CD14-positive monocyte (primary cell): ENCODE measurements around the gene FBL. TPM values are rescaled to one million over a fixed set of nuclear protein-coding genes. Genes with fewer than 3 reads are reported as not detected.

Experiments
- DNase-seq, 3 donors: peaks; one replicate each; pipeline ENCODE4 v3.0.0-alpha.2; 2011 to 2022
- H2AFZ ChIP-seq: 2 replicates; pipeline ENCODE4 v1.6.0; 2012; ENCODE audit warnings: mild to moderate bottlenecking, low read depth, low read length, inconsistent platforms; ENCODE audit not compliant: insufficient read depth, poor library complexity, severe bottlenecking
- H3K27ac ChIP-seq, 2 donors: 1 replicate in 1 of 2; 2 replicates in 1 of 2; pipeline ENCODE4 v1.5.1; 2012 to 2013; ENCODE audit warnings: low read length in 2 of 2, control low read depth in 1 of 2, inconsistent platforms in 1 of 2, low read depth in 1 of 2, mild to moderate bottlenecking in 1 of 2
- H3K27me3 ChIP-seq, 2 donors: one replicate each; pipeline versions ENCODE4 v1.6.0 to v1.6.1; 2011 to 2013; ENCODE audit warnings: low read length in 2 of 2; ENCODE audit not compliant: control insufficient read depth in 2 of 2, insufficient read depth in 2 of 2
- H3K36me3 ChIP-seq, 2 donors: replicated peaks in 1 of 2; 1 replicate in 1 of 2; 2 replicates in 1 of 2; pipeline versions ENCODE4 v1.5.1 to v1.6.1; 2012 to 2013; ENCODE audit warnings: low read length in 2 of 2, control low read depth in 1 of 2, inconsistent platforms in 1 of 2, mild to moderate bottlenecking in 1 of 2; ENCODE audit not compliant: insufficient read depth in 2 of 2, control insufficient read depth in 1 of 2
- H3K4me1 ChIP-seq, 2 donors: 1 replicate in 1 of 2; 2 replicates in 1 of 2; pipeline versions ENCODE4 v1.5.1 to v1.6.1; 2012 to 2013; ENCODE audit warnings: low read length in 2 of 2, control low read depth in 1 of 2, inconsistent platforms in 1 of 2, mild to moderate bottlenecking in 1 of 2, moderate library complexity in 1 of 2; ENCODE audit not compliant: insufficient read depth in 2 of 2, control insufficient read depth in 1 of 2
- H3K4me2 ChIP-seq: replicated peaks from 2 replicates; pipeline ENCODE3; 2012; ENCODE audit warnings: low read length, moderate library complexity, mild to moderate bottlenecking; ENCODE audit not compliant: poor library complexity, severe bottlenecking; ENCODE audit errors: extremely low read depth
- H3K4me3 ChIP-seq, 3 experiments: fragments of 200-600 bp in 1 of 3; sonication (generic) in 1 of 3; replicated peaks in 1 of 3; 1 replicate in 2 of 3; 2 replicates in 1 of 3; pipeline ENCODE4 v1.5.1; 2011 to 2013; ENCODE audit warnings: low read length in 3 of 3, mild to moderate bottlenecking in 3 of 3, control low read depth in 2 of 3, low read depth in 2 of 3, inconsistent platforms in 1 of 3, moderate library complexity in 1 of 3
- H3K79me2 ChIP-seq: 2 replicates; pipeline ENCODE4 v1.6.0; 2012; ENCODE audit warnings: mild to moderate bottlenecking, control low read depth, inconsistent platforms, low read length, moderate library complexity; ENCODE audit not compliant: insufficient read depth
- H3K9ac ChIP-seq: 2 replicates; pipeline ENCODE4 v1.6.0; 2017; ENCODE audit warnings: low read length, mild to moderate bottlenecking; ENCODE audit not compliant: insufficient read depth, poor library complexity, severe bottlenecking
- H3K9me3 ChIP-seq, 2 donors: replicated peaks in 1 of 2; 1 replicate in 1 of 2; 2 replicates in 1 of 2; pipeline versions ENCODE4 v1.5.1 to v1.6.1; 2012 to 2013; ENCODE audit warnings: low read length in 2 of 2, control low read depth in 1 of 2; ENCODE audit not compliant: control insufficient read depth in 1 of 2, insufficient read depth in 1 of 2
- H4K20me1 ChIP-seq: 2 replicates; pipeline ENCODE4 v1.6.0; 2012; ENCODE audit warnings: mild to moderate bottlenecking, low read length, control low read depth, moderate library complexity; ENCODE audit not compliant: insufficient read depth
- H3K27ac Mint-ChIP-seq, 7 donors: one replicate each; pipeline ENCODE4 v1.8.0; 2020; ENCODE audit warnings: mild to moderate bottlenecking in 7 of 7, mixed read lengths in 7 of 7, moderate library complexity in 6 of 7, inconsistent platforms in 2 of 7
- H3K27me3 Mint-ChIP-seq, 3 donors: one replicate each; pipeline ENCODE4 v1.8.0; 2021 to 2022; ENCODE audit warnings: low read depth in 3 of 3, mild to moderate bottlenecking in 3 of 3, mixed read lengths in 3 of 3, moderate library complexity in 3 of 3, inconsistent platforms in 1 of 3
- H3K36me3 Mint-ChIP-seq, 2 donors: one replicate each; pipeline ENCODE4 v1.8.0; 2020; ENCODE audit warnings: mixed read lengths in 2 of 2, inconsistent platforms in 1 of 2, mild to moderate bottlenecking in 1 of 2
- H3K4me1 Mint-ChIP-seq: one replicate; pipeline ENCODE4 v1.8.0; 2020; ENCODE audit warnings: mild to moderate bottlenecking, mixed read lengths
- H3K4me3 Mint-ChIP-seq, 2 donors: one replicate each; pipeline ENCODE4 v1.8.0; 2020; ENCODE audit warnings: mild to moderate bottlenecking in 2 of 2, mixed read lengths in 2 of 2, moderate library complexity in 1 of 2
- H3K9me3 Mint-ChIP-seq, 7 donors: one replicate each; pipeline ENCODE4 v1.8.0; 2020 to 2022; ENCODE audit warnings: mixed read lengths in 7 of 7, mild to moderate bottlenecking in 6 of 7, moderate library complexity in 6 of 7, inconsistent platforms in 2 of 7
- WGBS: methylation state at CpG from one replicate; pipeline ENCODE4 v1.1.5; 2013; ENCODE audit warnings: missing lambda C conversion rate; ENCODE audit not compliant: insufficient coverage; 5-methylcytosine and 5-hydroxymethylcytosine counted together
- intact Hi-C, 2 donors: fragments of 100-400 bp; cut with micrococcal nuclease; formaldehyde crosslinking; loops; one replicate each; pipeline versions ENCODE4 v1.15.0 to v1.15.1; 2023
- polyA plus RNA-seq, 3 donors: library from polyadenylated mRNA; depleted of rRNA in 1 of 3; unstranded in 2 of 3; stranded (reverse) in 1 of 3; fragments of 300-500 nt in 2 of 3; fragments of >200 nt in 1 of 3; fragmentation: Illumina TruSeq in 2 of 3; gene quantifications; 1 replicate in 2 of 3; 2 replicates in 1 of 3; pipeline ENCODE4 v1.2.3, GENCODE V29; 2012 to 2021
- TF ChIP-seq, protein P1 (sequence below): fragments of 200-600 bp; IDR thresholded peaks from one replicate; pipeline ENCODE4 v1.8.0; 2022; ENCODE audit warnings: antibody characterized with exemption, mild to moderate bottlenecking

FBL gene
- polyA plus RNA-seq, 3 donors: 57.1 to 157 (median 60.3) TPM

DNA sequence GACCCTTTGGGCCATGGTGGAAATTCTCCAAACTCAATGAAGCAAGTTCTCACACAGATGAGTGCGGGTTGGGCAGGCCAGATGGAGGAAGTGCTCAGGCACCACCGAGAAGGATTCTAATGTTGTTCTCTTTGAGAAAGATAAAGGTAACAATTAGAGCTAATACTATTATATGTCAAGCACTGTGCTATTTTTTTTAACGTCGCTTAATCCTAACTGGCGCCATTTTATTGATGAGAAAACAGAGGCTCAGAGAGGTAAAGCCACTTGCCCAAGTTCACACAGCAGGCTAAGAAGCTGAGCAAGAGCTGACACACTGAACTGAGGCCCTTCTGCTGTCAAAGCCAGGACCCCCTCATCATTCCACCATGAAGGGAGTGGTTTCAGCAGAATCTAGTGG is 1.0 kb downstream of the FBL start:
- peaks cover 2% of the 10 kb centered on the region in 2 donors for H3K36me3 Mint-ChIP-seq
- peak overlapping the region in 5 of 7 donors; percentile 5 to 94 (median 36) for H3K27ac Mint-ChIP-seq
- H3K4me3 ChIP-seq: peak overlapping the region in 2 of 3 experiments; percentile 48 to 82
- H3K27me3 Mint-ChIP-seq: no peaks in the 10 kb centered on the region
- peak overlapping the region; percentile 72 for H3K9ac ChIP-seq
- WGBS: no CpG with 5 or more reads among the region's 5 CpGs
- H3K79me2 ChIP-seq: peaks cover 59% of the 10 kb centered on the region
- intact Hi-C loops: no loop called here
- peak overlapping the region; percentile 85 to 93 for H3K4me3 Mint-ChIP-seq
- peak overlapping the region; percentile 89 for H3K4me2 ChIP-seq
- peak overlapping the region in 1 of 2 donors; percentile 83 for H3K27ac ChIP-seq
- peaks cover 46% of the 10 kb centered on the region for H3K4me1 Mint-ChIP-seq
- peaks cover 0 to 1% (median 0%) of the 10 kb centered on the region in 7 donors for H3K9me3 Mint-ChIP-seq
- H3K4me1 ChIP-seq: peaks cover 28 to 39% of the 10 kb centered on the region in 2 donors
- TF ChIP-seq, protein P1, sequence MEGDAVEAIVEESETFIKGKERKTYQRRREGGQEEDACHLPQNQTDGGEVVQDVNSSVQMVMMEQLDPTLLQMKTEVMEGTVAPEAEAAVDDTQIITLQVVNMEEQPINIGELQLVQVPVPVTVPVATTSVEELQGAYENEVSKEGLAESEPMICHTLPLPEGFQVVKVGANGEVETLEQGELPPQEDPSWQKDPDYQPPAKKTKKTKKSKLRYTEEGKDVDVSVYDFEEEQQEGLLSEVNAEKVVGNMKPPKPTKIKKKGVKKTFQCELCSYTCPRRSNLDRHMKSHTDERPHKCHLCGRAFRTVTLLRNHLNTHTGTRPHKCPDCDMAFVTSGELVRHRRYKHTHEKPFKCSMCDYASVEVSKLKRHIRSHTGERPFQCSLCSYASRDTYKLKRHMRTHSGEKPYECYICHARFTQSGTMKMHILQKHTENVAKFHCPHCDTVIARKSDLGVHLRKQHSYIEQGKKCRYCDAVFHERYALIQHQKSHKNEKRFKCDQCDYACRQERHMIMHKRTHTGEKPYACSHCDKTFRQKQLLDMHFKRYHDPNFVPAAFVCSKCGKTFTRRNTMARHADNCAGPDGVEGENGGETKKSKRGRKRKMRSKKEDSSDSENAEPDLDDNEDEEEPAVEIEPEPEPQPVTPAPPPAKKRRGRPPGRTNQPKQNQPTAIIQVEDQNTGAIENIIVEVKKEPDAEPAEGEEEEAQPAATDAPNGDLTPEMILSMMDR: no peak
- H3K27me3 ChIP-seq: no peaks in the 10 kb centered on the region
- peaks cover 2 to 5% of the 10 kb centered on the region in 2 donors for H3K36me3 ChIP-seq
- DNase-seq: no peak
- peaks cover 13% of the 10 kb centered on the region for H4K20me1 ChIP-seq
- peak overlapping the region; percentile 93 for H2AFZ ChIP-seq
- no peaks in the 10 kb centered on the region for H3K9me3 ChIP-seq

DNA sequence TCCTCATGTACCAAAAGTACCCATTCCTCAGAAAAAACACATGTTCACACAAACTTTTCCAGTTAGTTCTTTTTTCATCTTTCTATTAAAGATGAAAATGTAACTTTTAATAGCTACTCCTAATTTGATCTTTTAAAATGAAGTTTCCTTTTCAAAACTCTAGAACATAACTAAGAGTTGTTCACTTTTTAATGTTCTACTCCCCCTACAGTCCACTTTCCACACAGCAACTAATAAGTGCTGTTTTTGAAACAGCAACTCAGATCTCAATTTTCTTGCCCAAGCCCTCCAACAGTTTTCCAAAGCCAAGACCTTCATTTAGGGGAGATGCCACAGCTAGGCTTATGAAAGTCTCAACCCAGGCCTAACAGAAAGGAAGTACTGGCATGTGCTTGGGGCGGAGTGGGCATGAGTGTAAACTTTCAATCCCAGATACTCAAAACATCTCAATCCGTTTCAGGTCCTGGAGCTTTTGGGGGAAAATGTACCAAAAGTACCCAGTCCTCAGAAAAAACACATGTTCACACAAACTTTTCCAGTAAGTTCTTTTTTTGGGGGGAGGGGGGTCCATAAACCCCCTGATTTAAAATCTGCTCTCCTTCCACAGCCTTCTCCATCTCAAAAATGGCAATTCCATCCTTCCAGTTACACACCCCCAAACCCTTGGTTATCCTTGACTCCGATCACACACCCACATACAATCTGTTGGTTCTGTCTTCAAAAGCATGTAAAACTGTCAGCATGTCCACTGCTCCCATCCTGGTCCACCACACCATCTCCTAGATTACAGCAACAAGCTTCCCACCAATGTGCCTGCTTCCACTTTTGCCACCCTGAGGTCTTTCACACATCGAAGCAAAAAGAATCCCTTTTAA is 2.0 kb downstream of the FBL start:
- TF ChIP-seq, protein P1: peak; percentile 74
- intact Hi-C loops: loop anchor here (1.0 to 5.0 kb wide), 2 partner anchors 51 to 52 kb away; no protein-coding TSS in a partner anchor
- Histone ChIP-seq H3K9ac (no peak overlapping the region), H3K4me1 (peaks cover 28 to 39% of the 10 kb centered on the region in 2 donors), H3K79me2 (peaks cover 60% of the 10 kb centered on the region), H3K9me3 (no peaks in the 10 kb centered on the region), H3K4me3 (no peak overlapping the region), H2AFZ (no peak overlapping the region), H3K27me3 (no peaks in the 10 kb centered on the region), H4K20me1 (peaks cover 13% of the 10 kb centered on the region), H3K27ac (no peak overlapping the region), H3K4me2 (peak overlapping the region; percentile 89), H3K36me3 (peaks cover 12 to 16% of the 10 kb centered on the region in 2 donors)
- DNase-seq: peak; percentile 29 to 55 (median 46)
- H3K36me3 Mint-ChIP-seq: peaks cover 11 to 12% of the 10 kb centered on the region in 2 donors
- peaks cover 0 to 1% (median 0%) of the 10 kb centered on the region in 7 donors for H3K9me3 Mint-ChIP-seq
- no peak overlapping the region for H3K4me3 Mint-ChIP-seq
- H3K4me1 Mint-ChIP-seq: peaks cover 46% of the 10 kb centered on the region
- H3K27ac Mint-ChIP-seq: peak overlapping the region in 2 of 7 donors; percentile 2 to 15
- 57% methylated on average over 2 of the region's 4 CpGs for WGBS
- no peaks in the 10 kb centered on the region for H3K27me3 Mint-ChIP-seq
